A549 (cell line): ENCODE measurements around the gene IPO9.

Experiments
- CBX2 ChIP-seq: fragments of 200-600 bp; sonication (generic); IDR thresholded peaks from 2 replicates; pipeline ENCODE4 v1.6.1; 2016; ENCODE audit warnings: low read depth, mild to moderate bottlenecking, borderline replicate concordance
- CBX8 ChIP-seq: fragments of 200-600 bp; sonication (generic); IDR thresholded peaks from 2 replicates; pipeline ENCODE4 v1.6.1; 2016
- CTCF ChIP-seq: fragments of >200 bp; sonication (Bioruptor Twin); formaldehyde crosslinking; IDR thresholded peaks from 3 replicates; pipeline ENCODE4 v1.5.1; 2016
- EHMT2 ChIP-seq: fragments of 200-600 bp; sonication (generic); IDR thresholded peaks from 2 replicates; pipeline ENCODE4 v1.6.1; 2016; ENCODE audit warnings: antibody characterized with exemption, low read depth, mild to moderate bottlenecking, moderate library complexity
- EP300 ChIP-seq, 2 experiments: fragments of >200 bp; sonication (Bioruptor Twin); formaldehyde crosslinking; IDR thresholded peaks; 2 replicates in 1 of 2; 3 replicates in 1 of 2; pipeline ENCODE4 v1.6.1; 2016 to 2017
- HOXB5 ChIP-seq: fragments of 250-450 bp; sonication (Bioruptor Pico); IDR thresholded peaks from 2 replicates; pipeline ENCODE4 v1.5.0; 2020; ENCODE audit warnings: mild to moderate bottlenecking, moderate library complexity
- JUNB ChIP-seq: fragments of >200 bp; sonication (Bioruptor Twin); formaldehyde crosslinking; IDR thresholded peaks from 2 replicates; pipeline ENCODE4 v1.6.1; 2016
- NFE2L2 ChIP-seq: fragments of 150-350 bp; conservative IDR thresholded peaks from 2 replicates; pipeline ENCODE4 v1.6.1; 2014; ENCODE audit warnings: low read length
- RFX5 ChIP-seq: fragments of 450-650 bp; IDR thresholded peaks from 2 replicates; pipeline ENCODE4 v1.7.1; 2014; ENCODE audit warnings: antibody characterized with exemption, mild to moderate bottlenecking, moderate library complexity
- ZSCAN20 ChIP-seq: fragments of 250-450 bp; sonication (Bioruptor Pico); IDR thresholded peaks from 2 replicates; pipeline ENCODE4 v1.8.0; 2022; ENCODE audit warnings: mild to moderate bottlenecking, moderate library complexity
- TF ChIP-seq, protein P1 (sequence below): fragments of >200 bp; sonication (Bioruptor Twin); formaldehyde crosslinking; IDR thresholded peaks from 3 replicates; pipeline ENCODE4 v1.6.1; 2016
- TF ChIP-seq, protein P2 (sequence below): fragments of 150-350 bp; IDR thresholded peaks from 2 replicates; pipeline ENCODE4 v1.6.1; 2014; ENCODE audit warnings: low read depth, mild to moderate bottlenecking, low read length

- no peak for TF ChIP-seq EP300 (IDR thresholded peaks at IDR 0.05)
- TF ChIP-seq CTCF: no peak
- TF ChIP-seq, protein P1, sequence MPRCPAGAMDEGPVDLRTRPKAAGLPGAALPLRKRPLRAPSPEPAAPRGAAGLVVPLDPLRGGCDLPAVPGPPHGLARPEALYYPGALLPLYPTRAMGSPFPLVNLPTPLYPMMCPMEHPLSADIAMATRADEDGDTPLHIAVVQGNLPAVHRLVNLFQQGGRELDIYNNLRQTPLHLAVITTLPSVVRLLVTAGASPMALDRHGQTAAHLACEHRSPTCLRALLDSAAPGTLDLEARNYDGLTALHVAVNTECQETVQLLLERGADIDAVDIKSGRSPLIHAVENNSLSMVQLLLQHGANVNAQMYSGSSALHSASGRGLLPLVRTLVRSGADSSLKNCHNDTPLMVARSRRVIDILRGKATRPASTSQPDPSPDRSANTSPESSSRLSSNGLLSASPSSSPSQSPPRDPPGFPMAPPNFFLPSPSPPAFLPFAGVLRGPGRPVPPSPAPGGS: no peak
- no peak for TF ChIP-seq NFE2L2
- TF ChIP-seq, protein P2, sequence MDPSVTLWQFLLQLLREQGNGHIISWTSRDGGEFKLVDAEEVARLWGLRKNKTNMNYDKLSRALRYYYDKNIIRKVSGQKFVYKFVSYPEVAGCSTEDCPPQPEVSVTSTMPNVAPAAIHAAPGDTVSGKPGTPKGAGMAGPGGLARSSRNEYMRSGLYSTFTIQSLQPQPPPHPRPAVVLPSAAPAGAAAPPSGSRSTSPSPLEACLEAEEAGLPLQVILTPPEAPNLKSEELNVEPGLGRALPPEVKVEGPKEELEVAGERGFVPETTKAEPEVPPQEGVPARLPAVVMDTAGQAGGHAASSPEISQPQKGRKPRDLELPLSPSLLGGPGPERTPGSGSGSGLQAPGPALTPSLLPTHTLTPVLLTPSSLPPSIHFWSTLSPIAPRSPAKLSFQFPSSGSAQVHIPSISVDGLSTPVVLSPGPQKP: no peak
- TF ChIP-seq RFX5: no peak
- no peak for TF ChIP-seq CBX8
- no peak for TF ChIP-seq CBX2
- TF ChIP-seq ZSCAN20 (CRISPR knock-in tag): no peak
- no peak for TF ChIP-seq JUNB
- TF ChIP-seq EHMT2: no peak
- TF ChIP-seq HOXB5 (CRISPR knock-in tag): no peak
These were observed 65.6 kb downstream of the IPO9 start for GRCh38 chr1:201894343-201895119.
